Ectodermal cell (in vitro differentiated cells): ENCODE results near the gene MTSS2.

ENCODE experiments used
- H3K27ac ChIP-seq: 2 replicates; pipeline ENCODE4 v1.7.0; 2013; ENCODE audit warnings: mild to moderate bottlenecking, low read depth, low read length; ENCODE audit not compliant: insufficient read depth, poor library complexity, severe bottlenecking
- H3K27me3 ChIP-seq: 2 replicates; pipeline ENCODE4 v1.7.0; 2013; ENCODE audit warnings: mild to moderate bottlenecking, low read length; ENCODE audit not compliant: insufficient read depth, control insufficient read depth, poor library complexity, severe bottlenecking
- H3K36me3 ChIP-seq: one replicate; pipeline ENCODE4 v1.7.0; 2013; ENCODE audit warnings: low read length; ENCODE audit not compliant: control insufficient read depth, insufficient read depth
- H3K4me1 ChIP-seq: one replicate; pipeline ENCODE4 v1.7.0; 2013; ENCODE audit warnings: low read length; ENCODE audit not compliant: control insufficient read depth, insufficient read depth
- H3K4me3 ChIP-seq: 2 replicates; pipeline ENCODE4 v1.7.0; 2013; ENCODE audit warnings: low read depth, low read length, control low read depth; ENCODE audit not compliant: insufficient read depth
- H3K9me3 ChIP-seq: 2 replicates; pipeline ENCODE4 v1.7.0; 2013; ENCODE audit warnings: mild to moderate bottlenecking, low read length, moderate library complexity; ENCODE audit not compliant: control insufficient read depth
- WGBS, 2 experiments: methylation state at CpG; one replicate each; pipeline ENCODE4 v1.1.7; 2013; ENCODE audit warnings: missing lambda C conversion rate in 2 of 2; 5-methylcytosine and 5-hydroxymethylcytosine counted together

Gene MTSS2

GRCh38 chr16:70670175-70670574 is 15.7 kb downstream of the MTSS2 start:
- Histone ChIP-seq H3K36me3 (peaks cover 45% of the 10 kb centered on the region), H3K4me1 (no peaks in the 10 kb centered on the region)

DNA sequence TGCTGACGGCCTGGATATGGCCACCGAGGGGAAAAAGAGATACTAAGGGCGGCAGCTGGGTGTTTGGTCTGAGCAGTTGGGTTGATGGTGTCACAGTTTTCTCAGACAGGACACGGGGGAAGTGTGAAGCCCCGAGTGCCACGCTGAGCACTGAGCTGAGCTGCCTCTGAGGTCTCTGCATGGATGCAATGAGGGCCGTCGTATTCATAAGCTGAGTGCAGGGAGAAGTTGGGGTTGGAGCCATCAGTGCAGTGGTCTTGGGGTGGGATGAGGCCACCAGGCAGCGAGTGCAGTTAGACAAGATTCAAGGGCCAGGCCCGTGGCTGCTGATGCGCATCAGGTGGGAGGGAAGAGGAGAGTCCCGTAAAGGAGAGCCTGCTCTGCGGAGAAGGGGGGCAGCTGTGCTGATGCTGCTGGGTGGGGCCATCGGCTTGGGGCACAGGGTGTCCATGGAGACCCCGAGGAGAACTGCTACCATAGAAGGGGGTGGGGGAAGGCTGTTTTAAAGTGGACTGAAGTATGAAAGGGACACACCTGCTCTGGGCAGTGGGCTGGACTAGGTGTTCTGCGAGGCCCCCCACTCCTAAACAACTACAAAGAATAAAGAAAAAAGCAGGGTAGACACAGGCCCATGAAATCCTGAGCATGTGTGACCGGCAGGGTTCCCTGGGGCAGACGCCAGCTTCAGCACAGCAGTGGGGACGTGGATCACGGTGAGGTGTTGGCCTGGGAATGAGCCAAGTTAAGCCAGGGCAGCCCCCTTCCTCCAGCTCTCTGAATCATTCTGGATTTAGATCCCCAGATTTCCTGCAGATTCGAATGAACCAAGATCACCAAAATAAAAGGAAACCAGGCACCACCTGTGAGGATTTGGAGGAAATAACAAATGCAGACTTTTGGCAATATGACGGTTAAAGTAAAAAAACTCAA is 19.8 kb downstream of the MTSS2 start:
- H3K4me3 ChIP-seq: no peak overlapping the region
- no peaks in the 10 kb centered on the region for H3K4me1 ChIP-seq
- peaks cover 34% of the 10 kb centered on the region for H3K36me3 ChIP-seq
- H3K27me3 ChIP-seq: no peaks in the 10 kb centered on the region
- 92 to 93% methylated on average over 22 of the region's 22 CpGs for whole genome bisulfite sequencing, 2 experiments
- peaks cover 2% of the 10 kb centered on the region for H3K9me3 ChIP-seq
- H3K27ac ChIP-seq: no peak overlapping the region

More at GRCh38 chr16:70670175-70670574, 15.7 kb downstream of the MTSS2 start:
- Histone ChIP-seq H3K9me3 (peaks cover 2% of the 10 kb centered on the region), H3K27ac (no peak overlapping the region), H3K27me3 (no peaks in the 10 kb centered on the region), H3K4me3 (no peak overlapping the region)
- 84 to 92% methylated on average over 2 of the region's 2 CpGs for WGBS, 2 experiments

GRCh38 chr16:70665113-70665694 is 20.6 kb downstream of the MTSS2 start:
- WGBS, 2 experiments: 93 to 95% methylated on average over 14 of the region's 14 CpGs
- Histone ChIP-seq H3K27me3 (no peaks in the 10 kb centered on the region), H3K27ac (no peak overlapping the region), H3K4me1 (no peaks in the 10 kb centered on the region), H3K4me3 (no peak overlapping the region), H3K9me3 (peaks cover 2% of the 10 kb centered on the region), H3K36me3 (peaks cover 31% of the 10 kb centered on the region)

- Histone ChIP-seq H3K4me3 (no peak overlapping the region), H3K27me3 (no peaks in the 10 kb centered on the region), H3K9me3 (peaks cover 2% of the 10 kb centered on the region), H3K4me1 (no peaks in the 10 kb centered on the region), H3K36me3 (peaks cover 26% of the 10 kb centered on the region), H3K27ac (no peak overlapping the region)
- WGBS, 2 experiments: 94% methylated on average over 39 of the region's 39 CpGs
These were observed 21.3 kb downstream of the MTSS2 start for GRCh38 chr16:70664325-70665112.

GRCh38 chr16:70663524-70664324 is 22.1 kb downstream of the MTSS2 start:
- Histone ChIP-seq H3K9me3 (no peaks in the 10 kb centered on the region), H3K4me1 (no peaks in the 10 kb centered on the region), H3K27ac (no peak overlapping the region), H3K4me3 (no peak overlapping the region), H3K36me3 (peaks cover 18% of the 10 kb centered on the region), H3K27me3 (no peaks in the 10 kb centered on the region)
- 97 to 98% methylated on average over 56 of the region's 56 CpGs for WGBS, 2 experiments

DNA sequence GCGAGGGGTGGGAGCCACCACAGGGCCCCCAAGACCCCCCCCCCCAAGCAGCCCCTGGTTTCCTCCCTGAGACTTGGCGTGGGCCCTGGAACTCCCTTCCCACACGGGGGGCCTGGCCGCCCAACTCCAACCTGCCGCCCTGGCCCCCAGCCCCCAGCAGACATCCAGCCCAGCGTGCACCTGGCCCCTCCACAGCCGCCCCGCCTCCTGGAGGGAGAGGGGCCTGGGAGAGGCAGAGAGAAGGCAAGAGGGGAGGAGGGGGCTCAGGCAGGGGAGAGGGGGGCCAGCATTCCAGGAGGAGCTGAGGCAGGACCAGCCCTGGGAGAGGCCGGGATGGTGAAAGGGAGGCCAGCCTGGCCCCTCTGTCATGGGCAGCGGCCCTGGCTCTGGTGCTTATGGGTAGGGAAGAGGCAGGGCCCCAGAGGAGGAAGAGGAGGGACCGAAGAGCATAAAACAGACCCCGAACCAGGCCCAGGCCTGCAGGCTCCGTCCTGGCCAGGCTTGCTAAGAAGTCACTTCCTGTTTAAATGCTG is 22.8 kb downstream of the MTSS2 start:
- WGBS, 2 experiments: 90 to 92% methylated on average over 13 of the region's 13 CpGs
- Histone ChIP-seq H3K4me1 (no peaks in the 10 kb centered on the region), H3K27ac (no peak overlapping the region), H3K27me3 (no peaks in the 10 kb centered on the region), H3K36me3 (peaks cover 12% of the 10 kb centered on the region), H3K9me3 (no peaks in the 10 kb centered on the region), H3K4me3 (no peak overlapping the region)

DNA sequence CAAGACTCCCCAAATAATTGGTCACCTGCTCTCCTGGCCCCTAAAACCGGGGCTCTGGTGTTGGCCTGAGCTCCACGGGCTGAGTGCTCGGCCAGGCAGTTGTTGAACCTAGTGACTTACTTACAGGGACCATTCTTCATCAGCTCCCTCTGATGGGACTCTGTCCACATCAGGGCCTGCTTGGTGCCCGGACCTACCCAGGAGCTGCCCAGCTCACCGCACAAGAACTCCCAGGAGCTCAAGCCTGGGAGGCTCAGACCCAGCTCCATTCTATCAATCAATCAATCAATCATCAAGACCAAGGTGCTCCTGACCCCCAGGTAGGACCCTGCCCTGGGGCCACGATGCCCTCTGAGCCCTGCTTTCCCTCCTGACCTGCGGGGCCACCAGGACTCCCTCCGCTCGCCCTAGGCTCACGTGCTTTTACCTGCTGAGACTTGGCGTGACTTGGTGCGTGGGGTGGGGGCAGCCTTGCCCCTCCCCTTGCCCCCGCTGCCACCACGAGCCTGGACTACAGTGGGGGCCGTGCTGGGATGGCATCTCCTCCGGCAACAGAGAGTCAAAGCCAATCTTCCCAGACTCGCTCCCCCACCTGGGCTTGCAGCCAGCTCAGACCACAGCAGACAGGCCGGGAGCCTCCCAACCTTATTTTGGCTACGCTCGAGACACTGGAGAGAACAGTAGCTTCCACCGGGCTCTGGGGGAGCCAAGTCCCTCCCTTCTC is 23.8 kb downstream of the MTSS2 start:
- WGBS, 2 experiments: 89 to 90% methylated on average over 21 of the region's 21 CpGs
- H3K4me3 ChIP-seq: no peak overlapping the region

GRCh38 chr16:70661534-70661917 is 24.3 kb downstream of the MTSS2 start:
- H3K36me3 ChIP-seq: peaks cover 8% of the 10 kb centered on the region
- H3K9me3 ChIP-seq: no peaks in the 10 kb centered on the region
- no peaks in the 10 kb centered on the region for H3K27me3 ChIP-seq
- H3K27ac ChIP-seq: no peak overlapping the region
- no peaks in the 10 kb centered on the region for H3K4me1 ChIP-seq
- H3K4me3 ChIP-seq: no peak overlapping the region
- 88 to 90% methylated on average over 17 of the region's 17 CpGs for whole genome bisulfite sequencing, 2 experiments

More for the DNA sequence above, 23.8 kb downstream of the MTSS2 start:
- Histone ChIP-seq H3K4me1 (no peaks in the 10 kb centered on the region), H3K9me3 (no peaks in the 10 kb centered on the region), H3K27me3 (no peaks in the 10 kb centered on the region), H3K27ac (no peak overlapping the region), H3K36me3 (peaks cover 12% of the 10 kb centered on the region)
